Neural progenitor cell (in vitro differentiated cells): ENCODE results near the gene CNTN1.
A peak's percentile ranks its signal among the peaks of the same experiment; 100 is the strongest.

Experiments used
- CTCF ChIP-seq: fragments of 200-600 bp; sonication (generic); IDR thresholded peaks from 2 replicates; pipeline ENCODE4 v1.5.1; 2017; ENCODE audit warnings: antibody characterized with exemption, mild to moderate bottlenecking
- EZH2 ChIP-seq: fragments of 200-600 bp; sonication (generic); IDR thresholded peaks from 2 replicates; pipeline ENCODE4 v1.6.1; 2017; ENCODE audit warnings: antibody characterized with exemption, mild to moderate bottlenecking, moderate library complexity

- TF ChIP-seq CTCF = peak; percentile 84
- no peak for TF ChIP-seq EZH2
Observed at GRCh38 chr12:40921563-40922163, 229.4 kb downstream of the CNTN1 start.
